A549 (cell line): ENCODE data around the gene GAK. TPM values are rescaled to one million over a fixed set of nuclear protein-coding genes. Genes with fewer than 3 reads are reported as not detected.

Experiments used
- ATAC-seq, 2 experiments: fragments of 200-7000 bp in 1 of 2; fragments of >200 bp in 1 of 2; cut with Nextera tagmentation in 1 of 2; cut with Tn5 transposase in 1 of 2; 3 replicates each; pipeline versions ENCODE4 v1.8.0 to v1.9.1; 2018 to 2020; ENCODE audit warnings: mild to moderate bottlenecking in 1 of 2, moderate library complexity in 1 of 2
- CTCF ChIA-PET: fragments of 300-600 bp; sonication (Branson Sonifier 250); formaldehyde crosslinking; extraction: SDS; loops from one replicate; lab custom pipeline; 2021; ENCODE audit warnings: antibody characterized with exemption, inconsistent platforms; lab: Yijun Ruan, JAX
- POLR2A ChIA-PET: fragments of 350-600 bp; formaldehyde crosslinking; extraction: SDS; loops from one replicate; lab custom pipeline; 2021; ENCODE audit warnings: antibody characterized with exemption, inconsistent platforms; lab: Yijun Ruan, JAX
- DNase-seq, 2 experiments: peaks; one replicate each; pipeline versions ENCODE4 v3.0.0 to v3.0.0-alpha.2; 2011 to 2016; ENCODE audit warnings: low read depth in 1 of 2, low spot score in 1 of 2
- FAIRE-seq: peaks from 2 replicates; lab custom pipeline; 2011; peaks lifted over from hg19 to GRCh38; lab: Jason Lieb, UNC
- H3K27ac ChIP-seq, 2 experiments: fragments of >200 bp; sonication (Bioruptor Twin); formaldehyde crosslinking; 3 replicates each; pipeline ENCODE4 v1.5.1; 2016 to 2017
- H3K4me1 ChIP-seq: fragments of >200 bp; sonication (Bioruptor Twin); formaldehyde crosslinking; 3 replicates; pipeline ENCODE4 v1.6.1; 2016
- H3K4me2 ChIP-seq: fragments of >200 bp; sonication (Bioruptor Twin); formaldehyde crosslinking; 3 replicates; pipeline ENCODE4 v1.6.1; 2016
- H3K4me3 ChIP-seq: fragments of >200 bp; sonication (Bioruptor Twin); formaldehyde crosslinking; 3 replicates; pipeline ENCODE4 v1.5.1; 2016
- H3K9me3 ChIP-seq: fragments of >200 bp; sonication (Bioruptor Twin); formaldehyde crosslinking; 3 replicates; pipeline ENCODE4 v1.6.1; 2016
- BHLHE40 ChIP-seq: IDR thresholded peaks from 2 replicates; pipeline ENCODE4 v1.6.1; 2012; ENCODE audit warnings: low read depth, low read length, inconsistent platforms
- CBX8 ChIP-seq: fragments of 200-600 bp; sonication (generic); IDR thresholded peaks from 2 replicates; pipeline ENCODE4 v1.6.1; 2016
- EHF ChIP-seq: fragments of 250-450 bp; sonication (Bioruptor Pico); IDR thresholded peaks from 2 replicates; pipeline ENCODE4 v1.5.0; 2020; ENCODE audit warnings: mild to moderate bottlenecking
- ESRRA ChIP-seq: fragments of 150-350 bp; IDR thresholded peaks from 2 replicates; pipeline ENCODE4 v1.6.1; 2014; ENCODE audit warnings: mild to moderate bottlenecking, low read length, borderline replicate concordance
- HDAC2 ChIP-seq: fragments of 200-600 bp; sonication (generic); IDR thresholded peaks from 2 replicates; pipeline ENCODE4 v1.6.1; 2016
- HOXA7 ChIP-seq: fragments of 250-450 bp; sonication (Bioruptor Pico); IDR thresholded peaks from 2 replicates; pipeline ENCODE4 v1.5.0; 2020; ENCODE audit warnings: mild to moderate bottlenecking, moderate library complexity
- HOXB5 ChIP-seq: fragments of 250-450 bp; sonication (Bioruptor Pico); IDR thresholded peaks from 2 replicates; pipeline ENCODE4 v1.5.0; 2020; ENCODE audit warnings: mild to moderate bottlenecking, moderate library complexity
- JUNB ChIP-seq: fragments of >200 bp; sonication (Bioruptor Twin); formaldehyde crosslinking; IDR thresholded peaks from 2 replicates; pipeline ENCODE4 v1.6.1; 2016
- KDM1A ChIP-seq: fragments of 200-600 bp; sonication (generic); IDR thresholded peaks from 2 replicates; pipeline ENCODE4 v1.6.1; 2016; ENCODE audit warnings: low read depth, mild to moderate bottlenecking
- KDM5A ChIP-seq: fragments of 200-600 bp; sonication (generic); IDR thresholded peaks from 2 replicates; pipeline ENCODE4 v1.6.1; 2016; ENCODE audit warnings: antibody characterized with exemption, mild to moderate bottlenecking
- MAFK ChIP-seq: fragments of 450-650 bp; IDR thresholded peaks from 2 replicates; pipeline ENCODE4 v1.6.1; 2014; ENCODE audit not compliant: partially characterized antibody
- MAZ ChIP-seq: fragments of 150-350 bp; IDR thresholded peaks from 2 replicates; pipeline ENCODE4 v1.6.1; 2014; ENCODE audit warnings: antibody characterized with exemption, low read depth, low read length, borderline replicate concordance
- MYC ChIP-seq: IDR thresholded peaks from 2 replicates; pipeline ENCODE4 v1.6.1; 2012; ENCODE audit warnings: mild to moderate bottlenecking, inconsistent platforms, low read length, improper control_type of control experiment, borderline replicate concordance
- NFE2L2 ChIP-seq: fragments of 150-350 bp; conservative IDR thresholded peaks from 2 replicates; pipeline ENCODE4 v1.6.1; 2014; ENCODE audit warnings: low read length
- NPAS2 ChIP-seq: fragments of 250-450 bp; sonication (Bioruptor Pico); IDR thresholded peaks from 2 replicates; pipeline ENCODE4 v1.8.0; 2022; ENCODE audit warnings: mild to moderate bottlenecking, moderate library complexity, borderline replicate concordance
- PHF8 ChIP-seq: fragments of 200-600 bp; sonication (generic); IDR thresholded peaks from 2 replicates; pipeline ENCODE4 v1.6.1; 2016; ENCODE audit warnings: low read depth, mild to moderate bottlenecking, antibody characterized with exemption, moderate library complexity, borderline replicate concordance
- RFX5 ChIP-seq: fragments of 450-650 bp; IDR thresholded peaks from 2 replicates; pipeline ENCODE4 v1.7.1; 2014; ENCODE audit warnings: antibody characterized with exemption, mild to moderate bottlenecking, moderate library complexity
- RNF2 ChIP-seq: fragments of 200-600 bp; sonication (generic); IDR thresholded peaks from 2 replicates; pipeline ENCODE4 v1.6.1; 2016; ENCODE audit warnings: low read depth, mild to moderate bottlenecking, antibody characterized with exemption, moderate library complexity, borderline replicate concordance
- SREBF2 ChIP-seq: fragments of 450-650 bp; IDR thresholded peaks from 2 replicates; pipeline ENCODE4 v1.6.1; 2014; ENCODE audit warnings: mild to moderate bottlenecking, moderate library complexity
- ZFP36 ChIP-seq: fragments of 450-650 bp; IDR thresholded peaks from 2 replicates; pipeline ENCODE4 v1.6.1; 2014; ENCODE audit warnings: borderline replicate concordance; ENCODE audit not compliant: partially characterized antibody
- WGBS: methylation state at CpG from one replicate; pipeline ENCODE4 v1.1.6; 2017; ENCODE audit errors: missing lambda C conversion rate; 5-methylcytosine and 5-hydroxymethylcytosine counted together
- polyA plus RNA-seq, 4 experiments: library from polyadenylated mRNA; depleted of rRNA in 3 of 4; stranded (reverse); fragments of >200 nt; fragmentation: RNase III in 1 of 4; extraction: RNeasy Plus Mini Kit Qiagen cat#74134 plus additional on column Dnase treatment in 1 of 4; gene quantifications; 2 replicates in 3 of 4; 3 replicates in 1 of 4; pipeline ENCODE4 v1.2.3, GENCODE V29; 2011 to 2017
- TF ChIP-seq, protein P1 (sequence below): IDR thresholded peaks from 2 replicates; pipeline ENCODE4 v1.6.1; 2012
- TF ChIP-seq, protein P2 (sequence below): fragments of 250-450 bp; sonication (Bioruptor Pico); IDR thresholded peaks from 2 replicates; pipeline ENCODE4 v1.5.0; 2020; ENCODE audit warnings: low read depth, mild to moderate bottlenecking, moderate library complexity
- TF ChIP-seq, protein P3 (sequence below): fragments of 450-650 bp; IDR thresholded peaks from 2 replicates; pipeline ENCODE4 v1.6.1; 2014; ENCODE audit warnings: antibody characterized with exemption
- TF ChIP-seq, protein P4 (sequence below): fragments of 150-350 bp; IDR thresholded peaks from 2 replicates; pipeline ENCODE4 v1.6.1; 2014; ENCODE audit warnings: low read depth, mild to moderate bottlenecking, low read length
- TF ChIP-seq, protein P5 (sequence below): IDR thresholded peaks from 2 replicates; pipeline ENCODE4 v1.6.1; 2012
- TF ChIP-seq, protein P6 (sequence below): fragments of 200-600 bp; sonication (generic); IDR thresholded peaks from 2 replicates; pipeline ENCODE4 v1.6.1; 2016; ENCODE audit warnings: antibody characterized with exemption, mild to moderate bottlenecking, moderate library complexity

The GAK gene
- polyA plus RNA-seq, 2 of the 4 experiments (the other 2 are of a cell fraction): 13.8 to 34.3 TPM

DNA sequence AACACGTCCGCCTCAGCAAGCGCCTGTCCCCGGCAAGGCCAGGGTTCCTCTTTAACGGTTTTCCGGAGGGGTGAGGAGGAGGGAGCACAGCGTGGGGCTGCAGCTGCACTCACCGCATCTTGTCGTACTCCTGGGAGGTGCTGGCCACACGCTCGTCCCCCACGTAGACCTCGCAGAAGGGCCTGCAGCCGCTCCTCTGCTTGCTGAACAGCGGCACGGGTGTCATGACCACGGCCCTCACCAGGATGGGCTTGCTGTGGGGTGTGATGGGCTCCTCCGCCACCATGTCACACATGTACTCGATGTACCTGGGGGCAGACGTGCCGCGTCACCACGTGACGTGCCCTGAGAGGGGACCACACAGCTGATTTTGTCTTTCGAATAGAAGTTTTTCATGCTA is 54.6 kb downstream of the GAK start:
- Histone ChIP-seq H3K9me3 (no peaks in the 10 kb centered on the region), H3K27ac (no peak overlapping the region), H3K4me3 (no peak overlapping the region), H3K4me1 (no peaks in the 10 kb centered on the region), H3K4me2 (no peak overlapping the region)
- DNase-seq: no peak
- 90% methylated on average over 14 of the region's 25 CpGs for WGBS
- TF ChIP-seq MAZ (no peak), RNF2 (no peak), KDM5A (no peak), ZFP36 (no peak), MAFK (no peak), SREBF2 (no peak), MYC (no peak)
- TF ChIP-seq, protein P1, sequence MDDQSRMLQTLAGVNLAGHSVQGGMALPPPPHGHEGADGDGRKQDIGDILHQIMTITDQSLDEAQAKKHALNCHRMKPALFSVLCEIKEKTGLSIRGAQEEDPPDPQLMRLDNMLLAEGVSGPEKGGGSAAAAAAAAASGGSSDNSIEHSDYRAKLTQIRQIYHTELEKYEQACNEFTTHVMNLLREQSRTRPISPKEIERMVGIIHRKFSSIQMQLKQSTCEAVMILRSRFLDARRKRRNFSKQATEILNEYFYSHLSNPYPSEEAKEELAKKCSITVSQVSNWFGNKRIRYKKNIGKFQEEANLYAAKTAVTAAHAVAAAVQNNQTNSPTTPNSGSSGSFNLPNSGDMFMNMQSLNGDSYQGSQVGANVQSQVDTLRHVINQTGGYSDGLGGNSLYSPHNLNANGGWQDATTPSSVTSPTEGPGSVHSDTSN: no peak
- TF ChIP-seq, protein P2, sequence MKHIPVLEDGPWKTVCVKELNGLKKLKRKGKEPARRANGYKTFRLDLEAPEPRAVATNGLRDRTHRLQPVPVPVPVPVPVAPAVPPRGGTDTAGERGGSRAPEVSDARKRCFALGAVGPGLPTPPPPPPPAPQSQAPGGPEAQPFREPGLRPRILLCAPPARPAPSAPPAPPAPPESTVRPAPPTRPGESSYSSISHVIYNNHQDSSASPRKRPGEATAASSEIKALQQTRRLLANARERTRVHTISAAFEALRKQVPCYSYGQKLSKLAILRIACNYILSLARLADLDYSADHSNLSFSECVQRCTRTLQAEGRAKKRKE (CRISPR knock-in tag): no peak
- FAIRE-seq: no peak
- ATAC-seq: no peak
- CTCF ChIA-PET: no interaction called here
- POLR2A ChIA-PET: no interaction called here

DNA sequence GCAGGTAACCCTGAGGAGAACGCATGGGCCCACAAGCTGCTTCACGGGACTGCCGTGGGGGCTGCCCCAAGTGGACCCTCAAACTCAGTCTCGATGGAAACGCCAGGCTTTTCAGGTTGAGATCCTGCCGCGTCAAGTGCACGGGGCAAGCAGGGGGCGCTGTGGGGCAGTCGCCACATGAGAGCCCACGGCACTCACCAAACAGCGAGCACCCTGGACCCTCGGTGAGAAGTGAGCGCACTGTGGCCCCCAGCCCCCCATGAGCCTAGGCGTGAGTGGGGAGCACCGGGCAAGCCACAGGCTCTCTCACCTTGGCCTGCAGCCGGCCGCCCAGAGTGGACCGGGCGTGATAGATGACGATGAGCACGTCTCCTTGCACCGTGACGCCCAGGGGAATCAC is 55.3 kb downstream of the GAK start:
- WGBS: 95% methylated on average over 21 of the region's 24 CpGs
- ChIA-PET POLR2A (no interaction called here), CTCF (no interaction called here)
- no peak overlapping the region for H3K27ac ChIP-seq
- no peak overlapping the region for H3K4me2 ChIP-seq
- no peaks in the 10 kb centered on the region for H3K4me1 ChIP-seq
- no peak for DNase-seq
- no peaks in the 10 kb centered on the region for H3K9me3 ChIP-seq
- TF ChIP-seq HOXA7: no peak
- TF ChIP-seq, protein P3, sequence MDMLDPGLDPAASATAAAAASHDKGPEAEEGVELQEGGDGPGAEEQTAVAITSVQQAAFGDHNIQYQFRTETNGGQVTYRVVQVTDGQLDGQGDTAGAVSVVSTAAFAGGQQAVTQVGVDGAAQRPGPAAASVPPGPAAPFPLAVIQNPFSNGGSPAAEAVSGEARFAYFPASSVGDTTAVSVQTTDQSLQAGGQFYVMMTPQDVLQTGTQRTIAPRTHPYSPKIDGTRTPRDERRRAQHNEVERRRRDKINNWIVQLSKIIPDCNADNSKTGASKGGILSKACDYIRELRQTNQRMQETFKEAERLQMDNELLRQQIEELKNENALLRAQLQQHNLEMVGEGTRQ: no peak
- TF ChIP-seq KDM5A: no peak
- TF ChIP-seq PHF8: no peak
- TF ChIP-seq JUNB: no peak
- TF ChIP-seq EHF (CRISPR knock-in tag): no peak
- TF ChIP-seq, protein P4, sequence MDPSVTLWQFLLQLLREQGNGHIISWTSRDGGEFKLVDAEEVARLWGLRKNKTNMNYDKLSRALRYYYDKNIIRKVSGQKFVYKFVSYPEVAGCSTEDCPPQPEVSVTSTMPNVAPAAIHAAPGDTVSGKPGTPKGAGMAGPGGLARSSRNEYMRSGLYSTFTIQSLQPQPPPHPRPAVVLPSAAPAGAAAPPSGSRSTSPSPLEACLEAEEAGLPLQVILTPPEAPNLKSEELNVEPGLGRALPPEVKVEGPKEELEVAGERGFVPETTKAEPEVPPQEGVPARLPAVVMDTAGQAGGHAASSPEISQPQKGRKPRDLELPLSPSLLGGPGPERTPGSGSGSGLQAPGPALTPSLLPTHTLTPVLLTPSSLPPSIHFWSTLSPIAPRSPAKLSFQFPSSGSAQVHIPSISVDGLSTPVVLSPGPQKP: no peak
- TF ChIP-seq ESRRA: no peak
- TF ChIP-seq CBX8: no peak
- no peak for TF ChIP-seq MAFK
- TF ChIP-seq BHLHE40: no peak
- no peak for FAIRE-seq
- peak in 1 of 2 experiments; percentile 28; a peak in 1 of 6 replicates for ATAC-seq
- no peak overlapping the region for H3K4me3 ChIP-seq

DNA sequence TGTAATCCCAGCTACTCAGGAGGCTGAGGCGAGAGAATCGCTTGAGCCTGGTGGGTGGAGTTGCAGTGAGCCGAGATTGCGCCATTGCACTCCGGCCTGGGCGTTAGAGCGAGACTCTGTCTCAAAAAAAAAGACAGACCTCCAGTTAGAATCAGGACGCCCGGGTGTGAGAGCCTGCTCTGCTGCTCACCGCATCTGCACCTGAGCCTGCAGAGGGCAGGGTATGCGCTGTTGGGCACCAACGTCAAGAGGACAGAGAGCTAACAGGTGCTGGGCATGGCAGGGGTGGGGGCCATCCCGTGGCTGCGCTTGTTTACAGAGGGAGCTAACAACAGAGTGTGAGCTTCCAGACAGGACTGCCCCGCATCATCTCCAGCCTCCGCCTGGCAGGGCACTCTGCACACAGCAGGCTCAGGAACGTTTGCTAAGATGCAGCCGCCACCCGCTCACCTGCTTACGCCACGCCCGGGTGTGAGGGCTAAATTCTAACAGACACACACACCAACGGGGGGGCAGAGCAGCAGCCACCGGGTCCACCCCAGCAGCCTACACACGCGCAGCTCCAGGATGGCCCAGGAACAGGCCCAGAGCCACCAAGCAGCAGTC is 56.2 kb downstream of the GAK start:
- FAIRE-seq (no peak), ATAC-seq (no peak), DNase-seq (no peak)
- Histone ChIP-seq H3K27ac (no peak overlapping the region), H3K4me2 (no peak overlapping the region), H3K4me3 (no peak overlapping the region), H3K9me3 (no peaks in the 10 kb centered on the region), H3K4me1 (no peaks in the 10 kb centered on the region)
- ChIA-PET POLR2A (no interaction called here), CTCF (no interaction called here)
- 92% methylated on average over 13 of the region's 26 CpGs for WGBS
- TF ChIP-seq, protein P5, sequence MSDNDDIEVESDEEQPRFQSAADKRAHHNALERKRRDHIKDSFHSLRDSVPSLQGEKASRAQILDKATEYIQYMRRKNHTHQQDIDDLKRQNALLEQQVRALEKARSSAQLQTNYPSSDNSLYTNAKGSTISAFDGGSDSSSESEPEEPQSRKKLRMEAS: no peak
- TF ChIP-seq, protein P2 (CRISPR knock-in tag): no peak
- TF ChIP-seq HOXB5 (CRISPR knock-in tag) (no peak), RFX5 (no peak), NFE2L2 (no peak), NPAS2 (CRISPR knock-in tag) (no peak), JUNB (no peak), KDM1A (no peak), HDAC2 (no peak)
- TF ChIP-seq, protein P6, sequence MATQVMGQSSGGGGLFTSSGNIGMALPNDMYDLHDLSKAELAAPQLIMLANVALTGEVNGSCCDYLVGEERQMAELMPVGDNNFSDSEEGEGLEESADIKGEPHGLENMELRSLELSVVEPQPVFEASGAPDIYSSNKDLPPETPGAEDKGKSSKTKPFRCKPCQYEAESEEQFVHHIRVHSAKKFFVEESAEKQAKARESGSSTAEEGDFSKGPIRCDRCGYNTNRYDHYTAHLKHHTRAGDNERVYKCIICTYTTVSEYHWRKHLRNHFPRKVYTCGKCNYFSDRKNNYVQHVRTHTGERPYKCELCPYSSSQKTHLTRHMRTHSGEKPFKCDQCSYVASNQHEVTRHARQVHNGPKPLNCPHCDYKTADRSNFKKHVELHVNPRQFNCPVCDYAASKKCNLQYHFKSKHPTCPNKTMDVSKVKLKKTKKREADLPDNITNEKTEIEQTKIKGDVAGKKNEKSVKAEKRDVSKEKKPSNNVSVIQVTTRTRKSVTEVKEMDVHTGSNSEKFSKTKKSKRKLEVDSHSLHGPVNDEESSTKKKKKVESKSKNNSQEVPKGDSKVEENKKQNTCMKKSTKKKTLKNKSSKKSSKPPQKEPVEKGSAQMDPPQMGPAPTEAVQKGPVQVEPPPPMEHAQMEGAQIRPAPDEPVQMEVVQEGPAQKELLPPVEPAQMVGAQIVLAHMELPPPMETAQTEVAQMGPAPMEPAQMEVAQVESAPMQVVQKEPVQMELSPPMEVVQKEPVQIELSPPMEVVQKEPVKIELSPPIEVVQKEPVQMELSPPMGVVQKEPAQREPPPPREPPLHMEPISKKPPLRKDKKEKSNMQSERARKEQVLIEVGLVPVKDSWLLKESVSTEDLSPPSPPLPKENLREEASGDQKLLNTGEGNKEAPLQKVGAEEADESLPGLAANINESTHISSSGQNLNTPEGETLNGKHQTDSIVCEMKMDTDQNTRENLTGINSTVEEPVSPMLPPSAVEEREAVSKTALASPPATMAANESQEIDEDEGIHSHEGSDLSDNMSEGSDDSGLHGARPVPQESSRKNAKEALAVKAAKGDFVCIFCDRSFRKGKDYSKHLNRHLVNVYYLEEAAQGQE: no peak
